SHP77 (cell line): ENCODE measurements around the gene PCDHGB4.
A peak's percentile ranks its signal among the peaks of the same experiment; 100 is the strongest.
"Not testable (repeated sequence)": the region's sequence is repeated elsewhere in the genome, so short reads cannot be mapped to it uniquely, and the experiment has no call there.

Experiments used
- DNase-seq, 2 experiments: peaks; one replicate each; lab custom pipeline; 2025; lab: John Stamatoyannopoulos, UW

PCDHGB4 gene

GRCh38 chr5:141398608-141399007 lies 11.1 kb downstream of the PCDHGB4 start:
- no peak for DNase-seq

- DNase-seq = no peak
These were observed 12.2 kb downstream of the PCDHGB4 start for GRCh38 chr5:141399555-141400258.

GRCh38 chr5:141402553-141403243 lies 15.2 kb downstream of the PCDHGB4 start, which contains the start of gene PCDHGA9:
PCDHGA9 (plus strand) TSS chr5:141402778; CDS start chr5:141402953, 175 bp downstream.
- DNase-seq = peak; percentile 6 to 10

- DNase-seq = no peak
These were observed 15.9 kb downstream of the PCDHGB4 start for GRCh38 chr5:141403387-141403786.

GRCh38 chr5:141407790-141408505 lies 20.4 kb downstream of the PCDHGB4 start, which contains the start of gene PCDHGB6:
PCDHGB6 (plus strand) TSS chr5:141408021; CDS start chr5:141408203, 182 bp downstream.
- DNase-seq = not testable (repeated sequence)

- DNase-seq = no peak
These were observed 22.3 kb downstream of the PCDHGB4 start for GRCh38 chr5:141409598-141410306.

GRCh38 chr5:141411575-141411974 lies 24.1 kb downstream of the PCDHGB4 start:
- no peak for DNase-seq

GRCh38 chr5:141412854-141413539 lies 25.5 kb downstream of the PCDHGB4 start, which contains the start of gene PCDHGA10:
PCDHGA10 (plus strand) TSS chr5:141412987; CDS start chr5:141413176, 189 bp downstream.
- DNase-seq = peak; percentile 67 to 69

- DNase-seq = no peak
These were observed 26.1 kb downstream of the PCDHGB4 start for GRCh38 chr5:141413540-141414069.

- DNase-seq = not testable (repeated sequence)
These were observed 27.2 kb downstream of the PCDHGB4 start for GRCh38 chr5:141414548-141415274.

- DNase-seq = not testable (repeated sequence)
These were observed 27.7 kb downstream of the PCDHGB4 start for GRCh38 chr5:141415275-141415618.

GRCh38 chr5:141417494-141418172 lies 30.1 kb downstream of the PCDHGB4 start, which contains the start of gene PCDHGB7:
PCDHGB7 (plus strand) TSS chr5:141417677; CDS start chr5:141417860, 183 bp downstream.
- peak; percentile 9 to 31 for DNase-seq

- no peak for DNase-seq
These were observed 31.8 kb downstream of the PCDHGB4 start for GRCh38 chr5:141419074-141419880.

GRCh38 chr5:141420855-141421488 lies 33.5 kb downstream of the PCDHGB4 start, which contains the start of gene PCDHGA11:
PCDHGA11 (plus strand) TSS chr5:141421051; CDS start chr5:141421228, 177 bp downstream.
- no peak for DNase-seq

GRCh38 chr5:141421489-141421855 lies 34.0 kb downstream of the PCDHGB4 start:
- DNase-seq = no peak

GRCh38 chr5:141422742-141423291 lies 35.3 kb downstream of the PCDHGB4 start:
- DNase-seq = no peak

GRCh38 chr5:141427783-141428426 lies 40.4 kb downstream of the PCDHGB4 start:
- DNase-seq = no peak
